Rectal smooth muscle tissue (tissue), 1 donor: ENCODE measurements around the gene MMP10.
"Not testable (repeated sequence)": the region's sequence is repeated elsewhere in the genome, so short reads cannot be mapped to it uniquely, and the experiment has no call there.

Experiments
- H3K27ac ChIP-seq: one replicate; pipeline ENCODE4 v1.7.0; 2013; ENCODE audit warnings: low read depth, low read length, inconsistent platforms
- H3K27me3 ChIP-seq: one replicate; pipeline ENCODE4 v1.7.0; 2013; ENCODE audit warnings: low read length; ENCODE audit not compliant: control insufficient read depth, insufficient read depth
- H3K36me3 ChIP-seq: one replicate; pipeline ENCODE4 v1.7.0; 2013; ENCODE audit warnings: low read length; ENCODE audit not compliant: control insufficient read depth, insufficient read depth
- H3K4me1 ChIP-seq: one replicate; pipeline ENCODE4 v1.7.0; 2013; ENCODE audit warnings: low read length; ENCODE audit not compliant: control insufficient read depth, insufficient read depth
- H3K4me3 ChIP-seq: one replicate; pipeline ENCODE4 v1.7.0; 2013; ENCODE audit warnings: low read length
- H3K9ac ChIP-seq: one replicate; pipeline ENCODE4 v1.7.0; 2013; ENCODE audit warnings: low read length

The MMP10 gene

DNA sequence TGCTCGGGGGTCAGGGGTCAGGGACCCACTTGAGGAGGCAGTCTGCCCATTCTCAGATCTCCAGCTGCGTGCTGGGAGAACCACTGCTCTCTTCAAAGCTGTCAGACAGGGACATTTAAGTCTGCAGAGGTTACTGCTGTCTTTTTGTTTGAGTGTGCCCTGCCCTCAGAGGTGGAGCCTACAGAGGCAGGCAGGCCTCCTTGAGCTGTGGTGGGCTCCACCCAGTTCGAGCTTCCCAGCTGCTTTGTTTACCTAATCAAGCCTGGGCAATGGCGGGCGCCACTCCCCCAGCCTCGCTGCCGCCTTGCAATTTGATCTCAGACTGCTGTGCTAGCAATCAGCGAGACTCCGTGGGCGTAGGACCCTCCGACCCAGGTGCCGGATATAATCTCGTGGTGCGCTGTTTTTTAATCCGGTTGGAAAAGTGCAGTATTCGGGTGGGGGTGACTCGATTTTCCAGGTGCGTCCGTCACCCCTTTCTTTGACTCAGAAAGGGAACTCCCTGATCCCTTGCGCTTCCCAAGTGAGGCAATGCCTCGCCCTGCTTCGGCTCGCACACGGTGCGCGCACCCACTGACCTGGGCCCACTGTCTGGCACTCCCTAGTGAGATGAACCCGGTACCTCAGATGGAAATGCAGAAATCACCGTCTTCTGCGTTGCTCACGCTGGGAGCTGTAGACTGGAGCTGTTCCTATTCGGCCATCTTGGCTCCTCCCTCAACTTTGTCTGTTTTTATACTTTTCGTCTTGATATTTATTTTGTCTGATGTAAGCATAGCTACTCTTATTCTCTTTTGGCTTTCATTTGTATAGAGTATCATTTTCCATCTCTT is 33.5 kb downstream of the MMP10 start:
- not testable (repeated sequence) for H3K4me1 ChIP-seq, H3K27ac ChIP-seq, H3K27me3 ChIP-seq, H3K9ac ChIP-seq, H3K4me3 ChIP-seq, H3K36me3 ChIP-seq

GRCh38 chr11:102734650-102735049 is 45.8 kb downstream of the MMP10 start:
- no peaks in the 10 kb centered on the region for H3K36me3 ChIP-seq
- H3K27me3 ChIP-seq = peaks cover 2% of the 10 kb centered on the region
- no peak overlapping the region for H3K27ac ChIP-seq
- H3K4me3 ChIP-seq = no peak overlapping the region
- no peaks in the 10 kb centered on the region for H3K4me1 ChIP-seq
- no peak overlapping the region for H3K9ac ChIP-seq

- no peaks in the 10 kb centered on the region for H3K36me3 ChIP-seq
- no peak overlapping the region for H3K9ac ChIP-seq
- H3K27ac ChIP-seq = no peak overlapping the region
- no peak overlapping the region for H3K4me3 ChIP-seq
- H3K4me1 ChIP-seq = no peaks in the 10 kb centered on the region
- H3K27me3 ChIP-seq = peaks cover 2% of the 10 kb centered on the region
Measured at GRCh38 chr11:102733232-102733875, 47.1 kb downstream of the MMP10 start.

- H3K27me3 ChIP-seq, H3K4me1 ChIP-seq, H3K9ac ChIP-seq, H3K36me3 ChIP-seq, H3K27ac ChIP-seq, H3K4me3 ChIP-seq: not testable (repeated sequence)
Measured at GRCh38 chr11:102730944-102731343, 49.5 kb downstream of the MMP10 start.

- no peak overlapping the region for H3K4me3 ChIP-seq
Measured at GRCh38 chr11:102729849-102730815, 50.3 kb downstream of the MMP10 start.

DNA sequence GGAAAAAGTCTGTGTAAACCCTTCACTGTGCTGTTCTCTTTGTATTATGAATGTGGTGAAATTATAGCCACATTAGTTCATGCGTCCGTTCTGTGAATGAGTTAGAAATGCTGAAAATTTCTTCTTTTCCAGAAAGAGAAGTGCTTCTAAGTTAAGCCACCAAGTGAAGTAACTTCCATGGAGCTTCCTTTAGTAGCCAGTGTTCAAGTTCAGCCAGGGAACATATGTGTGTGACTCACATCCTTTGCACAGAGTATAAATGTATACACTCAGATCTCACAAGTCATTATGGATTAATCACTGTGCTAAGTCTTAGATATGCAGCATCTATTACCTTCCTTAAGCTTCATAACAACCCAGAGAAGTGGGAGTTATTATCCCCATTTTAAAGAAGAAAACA is 52.5 kb downstream of the MMP10 start:
- no peak overlapping the region for H3K4me3 ChIP-seq
- no peak overlapping the region for H3K9ac ChIP-seq
- H3K4me1 ChIP-seq = no peaks in the 10 kb centered on the region
- no peaks in the 10 kb centered on the region for H3K36me3 ChIP-seq
- H3K27ac ChIP-seq = no peak overlapping the region
- H3K27me3 ChIP-seq = peaks cover 2% of the 10 kb centered on the region

More at GRCh38 chr11:102729849-102730815, 50.3 kb downstream of the MMP10 start:
- no peaks in the 10 kb centered on the region for H3K4me1 ChIP-seq
- peaks cover 2% of the 10 kb centered on the region for H3K27me3 ChIP-seq
- no peak overlapping the region for H3K27ac ChIP-seq
- H3K36me3 ChIP-seq = no peaks in the 10 kb centered on the region
- H3K9ac ChIP-seq = no peak overlapping the region

- no peaks in the 10 kb centered on the region for H3K27me3 ChIP-seq
- H3K4me3 ChIP-seq = no peak within 1 kb of the TSS
- H3K27ac ChIP-seq = no peak within 1 kb of the TSS
- no peaks in the 10 kb centered on the region for H3K4me1 ChIP-seq
- H3K36me3 ChIP-seq = no peaks in the 10 kb centered on the region
- H3K9ac ChIP-seq = no peak within 1 kb of the TSS
Measured at GRCh38 chr11:102724904-102725500, 55.4 kb downstream of the MMP10 start, which contains the start of gene MMP8. MMP8 (minus strand) TSS chr11:102724954; CDS start chr11:102724855, 99 bp downstream.

GRCh38 chr11:102722821-102723220 is 57.6 kb downstream of the MMP10 start:
- H3K27ac ChIP-seq = no peak overlapping the region
- no peak overlapping the region for H3K4me3 ChIP-seq
- H3K36me3 ChIP-seq = no peaks in the 10 kb centered on the region
- no peak overlapping the region for H3K9ac ChIP-seq
- no peaks in the 10 kb centered on the region for H3K27me3 ChIP-seq
- H3K4me1 ChIP-seq = no peaks in the 10 kb centered on the region
